OCI-LY3 (cell line): Measurements from ENCODE around the gene CACNA1C.

Experiments used
- EZH2phosphoT487 ChIP-seq: fragments of 200-600 bp; shearing (Covaris generic); IDR thresholded peaks from 2 replicates; pipeline ENCODE4 v1.6.1; 2018; ENCODE audit warnings: antibody characterized with exemption, mixed run types, low read depth
- TF ChIP-seq, protein P1 (sequence below): fragments of 200-600, 300-600 bp; sonication (generic); IDR thresholded peaks from 2 replicates; pipeline ENCODE4 v1.5.1; 2014; ENCODE audit warnings: antibody characterized with exemption, low read length, low read depth

DNA sequence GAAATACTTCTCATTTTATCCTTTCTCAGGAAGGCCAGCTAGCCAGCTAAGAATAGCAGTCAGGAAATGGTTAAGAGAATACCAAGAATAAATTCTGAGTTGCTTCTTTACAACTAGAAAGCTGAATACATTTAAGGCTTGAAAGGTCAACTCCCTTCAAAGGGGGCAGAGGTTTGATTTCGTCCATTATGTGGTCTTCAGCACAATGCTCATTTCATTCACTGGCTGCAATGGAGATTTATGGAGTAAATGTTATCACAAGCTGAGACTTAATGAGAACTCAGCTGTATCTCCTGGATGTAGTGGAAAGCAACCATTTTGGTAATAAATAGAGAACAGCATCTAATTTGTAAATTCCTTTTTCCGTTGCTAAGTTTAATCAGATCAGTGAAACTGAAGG lies 477.0 kb downstream of the CACNA1C start:
- TF ChIP-seq, protein P1, sequence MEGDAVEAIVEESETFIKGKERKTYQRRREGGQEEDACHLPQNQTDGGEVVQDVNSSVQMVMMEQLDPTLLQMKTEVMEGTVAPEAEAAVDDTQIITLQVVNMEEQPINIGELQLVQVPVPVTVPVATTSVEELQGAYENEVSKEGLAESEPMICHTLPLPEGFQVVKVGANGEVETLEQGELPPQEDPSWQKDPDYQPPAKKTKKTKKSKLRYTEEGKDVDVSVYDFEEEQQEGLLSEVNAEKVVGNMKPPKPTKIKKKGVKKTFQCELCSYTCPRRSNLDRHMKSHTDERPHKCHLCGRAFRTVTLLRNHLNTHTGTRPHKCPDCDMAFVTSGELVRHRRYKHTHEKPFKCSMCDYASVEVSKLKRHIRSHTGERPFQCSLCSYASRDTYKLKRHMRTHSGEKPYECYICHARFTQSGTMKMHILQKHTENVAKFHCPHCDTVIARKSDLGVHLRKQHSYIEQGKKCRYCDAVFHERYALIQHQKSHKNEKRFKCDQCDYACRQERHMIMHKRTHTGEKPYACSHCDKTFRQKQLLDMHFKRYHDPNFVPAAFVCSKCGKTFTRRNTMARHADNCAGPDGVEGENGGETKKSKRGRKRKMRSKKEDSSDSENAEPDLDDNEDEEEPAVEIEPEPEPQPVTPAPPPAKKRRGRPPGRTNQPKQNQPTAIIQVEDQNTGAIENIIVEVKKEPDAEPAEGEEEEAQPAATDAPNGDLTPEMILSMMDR, result no peak
- no peak for TF ChIP-seq EZH2phosphoT487
